GM18867 (cell line): ENCODE data around the gene ITCH.
"Not testable (repeated sequence)": the region's sequence is repeated elsewhere in the genome, so short reads cannot be mapped to it uniquely, and the experiment has no call there.

ENCODE experiments used
- ATAC-seq: cut with Tn5 transposase; IDR thresholded peaks from one replicate; pipeline ENCODE4 v1.9.1; 2021; ENCODE audit warnings: mild to moderate bottlenecking, moderate library complexity; ENCODE audit not compliant: unreplicated experiment

ITCH gene

DNA sequence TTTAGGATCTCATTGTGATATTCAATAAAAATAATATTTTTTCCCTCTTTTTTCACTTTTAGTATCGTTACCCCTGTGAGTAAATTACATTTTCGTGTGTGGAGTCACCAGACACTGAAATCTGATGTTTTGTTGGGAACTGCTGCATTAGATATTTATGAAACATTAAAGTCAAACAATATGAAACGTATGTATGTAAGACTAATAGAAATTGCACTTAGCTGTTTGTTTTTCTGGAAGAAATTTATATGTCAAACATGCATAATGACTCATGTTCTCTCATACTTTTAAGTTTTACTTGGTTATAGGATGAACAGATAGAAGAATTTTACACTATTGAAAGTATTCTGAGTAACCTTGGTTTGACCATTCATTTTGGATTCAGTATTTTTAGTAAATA is 49.4 kb downstream of the ITCH start:
- no peak for ATAC-seq

GRCh38 chr20:34414525-34414924 is 51.5 kb downstream of the ITCH start:
- not testable (repeated sequence) for ATAC-seq

DNA sequence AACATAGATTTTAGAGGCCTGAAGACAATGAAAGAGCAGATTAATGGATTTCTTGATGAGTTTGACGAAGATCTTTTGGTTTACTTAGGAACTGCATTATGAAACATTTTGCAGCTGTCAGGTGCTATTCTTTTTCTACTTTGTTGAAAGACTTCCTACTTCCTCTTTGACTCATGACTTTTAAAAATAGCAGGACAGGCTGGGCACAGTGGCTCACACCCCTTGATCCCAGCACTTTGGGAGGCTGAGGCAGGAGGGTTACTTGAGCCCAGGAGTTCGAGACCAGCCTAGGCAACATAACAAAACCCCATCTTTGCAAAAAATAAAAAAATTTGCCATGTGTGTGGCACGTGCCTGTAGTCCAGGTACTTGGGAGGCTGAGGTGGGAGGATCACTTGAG is 52.0 kb downstream of the ITCH start:
- peak; percentile 55 for ATAC-seq

DNA sequence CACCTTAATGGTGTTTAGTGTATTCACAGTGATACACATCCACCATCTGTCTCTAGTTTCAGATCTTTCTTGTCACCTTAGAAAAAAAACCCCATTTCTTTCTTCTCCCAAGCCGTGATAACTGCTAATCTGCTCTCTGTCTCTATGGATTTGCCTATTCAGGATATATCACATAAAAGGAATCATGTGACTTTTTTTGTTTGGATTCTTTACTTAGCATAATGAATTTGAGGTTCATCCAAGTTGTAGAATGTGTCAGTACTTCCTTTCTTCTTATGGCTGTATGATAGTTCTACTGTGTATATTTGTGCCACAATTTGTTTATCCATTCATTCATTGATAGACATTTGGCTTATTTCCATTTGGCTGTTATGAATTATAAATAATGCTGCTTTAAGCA is 57.1 kb downstream of the ITCH start:
- no peak for ATAC-seq

DNA sequence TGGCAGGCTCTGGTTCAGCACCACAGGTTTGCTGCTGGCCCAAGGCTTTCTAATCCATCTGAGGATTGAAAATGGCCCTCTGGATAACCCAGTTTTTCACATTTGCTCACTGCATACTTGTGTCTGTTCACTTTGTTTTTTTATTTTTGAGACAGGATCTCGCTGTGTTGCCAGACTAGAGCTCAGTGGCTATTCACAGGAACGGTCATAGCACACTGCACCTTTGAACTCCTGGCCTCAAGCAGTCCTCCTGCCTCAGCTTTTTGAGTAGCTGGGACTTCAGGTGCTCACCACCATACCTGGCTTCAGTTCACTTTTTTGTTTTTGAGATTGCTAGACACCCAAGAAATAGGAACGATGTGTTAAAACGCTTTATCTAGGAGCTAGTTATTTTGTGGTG is 57.9 kb downstream of the ITCH start:
- ATAC-seq: no peak

- ATAC-seq: no peak
Observed at GRCh38 chr20:34421766-34422466, 58.8 kb downstream of the ITCH start.

DNA sequence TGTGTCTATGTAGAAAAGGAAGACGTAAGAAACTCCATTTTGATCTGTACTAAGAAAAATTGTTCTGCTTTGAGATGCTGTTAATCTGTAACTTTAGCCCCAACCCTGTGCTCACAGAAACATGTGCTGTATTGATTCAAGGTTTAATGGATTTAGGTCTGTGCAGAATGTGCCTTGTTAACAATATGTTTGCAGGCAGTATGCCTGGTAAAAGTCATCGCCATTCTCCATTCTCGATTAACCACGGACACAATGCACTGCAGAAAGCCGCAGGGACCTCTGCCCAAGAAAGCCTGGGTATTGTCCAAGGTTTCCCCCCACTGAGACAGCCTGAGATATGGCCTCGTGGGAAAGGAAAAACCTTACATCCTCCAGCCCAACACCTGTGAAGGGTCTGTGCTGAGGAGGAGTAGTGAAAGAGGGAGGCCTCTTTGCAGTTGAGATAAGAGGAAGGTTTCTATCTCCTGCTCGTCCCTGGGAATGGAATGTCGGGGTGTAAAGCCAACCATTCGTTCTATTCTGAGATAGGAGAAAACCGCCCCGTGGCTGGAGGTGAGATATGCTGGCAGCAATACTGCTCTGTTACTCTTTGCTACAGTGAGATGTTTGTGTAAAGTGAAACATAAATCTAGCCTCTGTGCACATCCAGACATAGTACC is 62.1 kb downstream of the ITCH start:
- not testable (repeated sequence) for ATAC-seq

DNA sequence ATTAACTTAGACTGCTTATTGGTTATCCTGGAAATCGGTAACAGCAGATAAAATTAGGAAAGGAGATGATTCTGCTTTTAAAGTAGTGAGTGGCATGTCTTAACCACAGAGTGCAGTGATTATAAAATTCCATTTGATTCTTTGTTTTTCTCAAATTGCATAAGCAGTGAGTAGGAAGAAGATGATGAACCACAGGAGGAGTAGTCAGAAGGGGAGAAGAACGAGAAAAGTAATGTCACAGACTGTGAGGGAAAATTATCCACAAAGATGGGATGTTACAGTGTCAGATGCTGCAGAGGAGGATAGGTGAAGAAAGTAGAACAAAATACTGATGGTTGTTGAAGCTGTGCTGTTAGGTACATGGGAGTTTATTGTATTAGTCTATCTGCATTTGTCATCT is 63.0 kb downstream of the ITCH start:
- no peak for ATAC-seq

DNA sequence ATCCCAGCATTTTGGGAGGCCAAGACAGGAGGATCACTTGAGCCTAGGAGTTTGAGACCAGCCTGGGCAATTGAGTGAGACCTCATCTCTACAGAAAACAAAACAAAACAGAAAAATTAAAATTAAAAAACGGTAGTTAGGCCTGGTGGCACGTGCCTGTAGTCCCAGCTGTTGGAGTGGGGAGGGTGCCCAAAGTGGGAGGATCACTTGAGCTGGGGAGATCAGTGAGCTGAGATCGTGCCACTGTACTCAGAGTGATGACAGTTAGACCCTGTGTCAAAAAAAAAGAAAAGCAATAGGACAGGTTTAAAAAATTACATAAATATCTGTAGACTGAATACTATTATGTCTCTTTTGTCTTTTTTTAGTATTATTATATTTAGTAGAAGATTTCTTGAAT is 64.3 kb downstream of the ITCH start:
- ATAC-seq: no peak

DNA sequence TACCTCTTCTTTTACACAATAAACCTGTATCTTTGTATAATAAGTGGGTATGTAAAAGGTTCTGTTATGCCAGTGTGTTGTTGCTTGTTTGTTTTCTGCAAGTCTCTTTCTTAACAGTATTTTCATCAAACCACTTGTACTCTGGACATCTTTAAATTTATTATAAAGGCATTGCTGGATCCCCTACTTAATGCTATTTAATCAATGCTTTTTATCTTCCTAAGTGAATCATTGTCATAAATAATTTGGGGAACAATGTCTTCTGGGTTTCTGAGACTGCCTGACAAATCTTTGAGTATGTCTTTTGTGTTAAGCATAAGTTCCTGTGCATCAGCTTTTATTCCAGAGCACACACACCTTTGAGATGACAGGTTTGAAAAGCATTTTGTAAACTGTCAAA is 64.7 kb downstream of the ITCH start:
- ATAC-seq: no peak

DNA sequence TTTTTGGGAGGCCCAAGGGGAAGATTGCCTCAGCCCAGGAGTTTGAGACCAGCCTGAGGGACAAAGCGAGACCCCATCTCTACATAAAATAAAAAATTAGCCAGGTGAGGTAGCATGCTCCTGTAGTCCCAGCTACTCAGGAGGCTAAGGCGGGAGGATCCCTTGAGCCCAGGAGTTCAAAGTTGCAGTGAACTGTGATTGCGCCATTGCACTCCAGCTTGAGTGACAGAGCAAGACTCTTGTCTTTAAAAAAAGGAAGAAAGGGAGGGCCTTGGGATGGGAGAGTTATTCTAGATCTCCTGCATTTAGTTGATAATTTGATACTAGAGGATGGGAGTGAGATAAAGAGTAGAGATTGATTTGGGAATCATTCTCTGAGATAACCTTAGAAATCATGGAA is 68.1 kb downstream of the ITCH start:
- no peak for ATAC-seq

DNA sequence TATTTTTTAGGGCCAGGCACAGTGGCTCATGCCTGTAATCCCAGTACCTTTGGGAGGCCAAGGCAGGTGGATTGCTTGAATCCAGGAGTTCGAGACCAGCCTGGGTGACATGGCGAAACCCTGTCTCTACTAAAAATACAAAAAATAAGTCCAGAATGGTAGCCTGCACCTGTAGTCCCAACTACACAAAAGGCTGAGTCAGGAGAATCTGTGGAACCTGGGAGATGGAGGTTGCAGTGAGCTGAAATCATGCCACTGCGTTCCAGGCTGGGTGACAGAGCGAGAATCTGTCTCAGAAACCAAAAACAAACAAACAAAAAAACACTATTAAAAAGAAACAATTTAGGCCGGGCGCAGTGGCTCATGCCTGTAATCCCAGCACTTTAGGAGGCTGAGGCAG is 69.6 kb downstream of the ITCH start:
- not testable (repeated sequence) for ATAC-seq

GRCh38 chr20:34433391-34433790 is 70.3 kb downstream of the ITCH start:
- ATAC-seq: no peak

DNA sequence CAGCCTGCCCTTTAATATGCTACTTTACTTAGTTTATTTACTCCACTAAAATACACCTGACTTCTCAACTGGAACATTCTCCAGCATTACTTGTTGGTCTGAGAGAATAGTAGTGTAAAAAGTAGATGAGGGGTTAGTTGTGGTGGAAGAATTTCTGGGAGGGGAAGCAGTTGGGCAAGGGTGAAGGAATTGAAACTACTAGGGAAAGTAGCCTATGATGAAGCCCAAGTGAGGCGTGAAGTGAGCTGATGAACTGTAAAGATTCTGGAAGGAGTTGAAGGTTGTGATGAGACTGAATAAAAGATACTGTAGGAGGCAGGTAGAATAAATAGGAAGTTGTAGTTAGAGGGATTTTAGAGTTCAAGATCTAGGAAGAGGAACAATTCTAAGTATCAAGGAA is 72.5 kb downstream of the ITCH start:
- ATAC-seq: no peak

DNA sequence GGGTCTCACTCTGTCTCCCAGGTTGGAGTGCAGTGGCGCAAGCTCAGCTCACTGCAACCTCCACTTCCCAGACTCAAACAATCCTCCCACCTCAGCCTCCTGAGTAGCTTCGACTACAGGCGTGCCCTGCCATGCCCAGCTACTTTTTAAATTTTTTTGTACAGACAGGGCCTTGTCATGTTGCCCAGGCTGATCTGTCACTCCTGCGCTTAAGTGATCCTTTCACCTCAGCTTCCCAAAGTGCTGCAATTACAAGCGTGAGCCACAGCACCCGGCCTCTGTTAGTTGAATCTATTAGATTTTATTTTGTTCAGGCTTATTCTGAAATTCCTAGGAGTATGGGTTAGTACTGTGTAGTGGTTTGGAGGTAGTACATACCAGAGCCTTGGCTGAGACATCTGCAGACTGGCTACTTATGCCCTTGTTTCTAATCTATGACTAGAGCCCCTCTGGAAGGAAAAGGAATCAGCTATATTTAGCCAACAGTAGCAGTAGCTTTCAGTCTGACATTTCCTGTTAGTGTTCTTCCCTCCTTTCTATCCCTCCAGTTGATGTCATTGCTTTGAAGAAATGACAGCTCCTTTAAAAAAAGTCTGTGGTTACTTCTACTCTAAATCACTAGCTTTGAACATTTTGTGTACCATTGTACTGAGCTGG is 74.4 kb downstream of the ITCH start:
- no peak for ATAC-seq

- no peak for ATAC-seq
Observed at GRCh38 chr20:34439168-34439567, 76.1 kb downstream of the ITCH start.

DNA sequence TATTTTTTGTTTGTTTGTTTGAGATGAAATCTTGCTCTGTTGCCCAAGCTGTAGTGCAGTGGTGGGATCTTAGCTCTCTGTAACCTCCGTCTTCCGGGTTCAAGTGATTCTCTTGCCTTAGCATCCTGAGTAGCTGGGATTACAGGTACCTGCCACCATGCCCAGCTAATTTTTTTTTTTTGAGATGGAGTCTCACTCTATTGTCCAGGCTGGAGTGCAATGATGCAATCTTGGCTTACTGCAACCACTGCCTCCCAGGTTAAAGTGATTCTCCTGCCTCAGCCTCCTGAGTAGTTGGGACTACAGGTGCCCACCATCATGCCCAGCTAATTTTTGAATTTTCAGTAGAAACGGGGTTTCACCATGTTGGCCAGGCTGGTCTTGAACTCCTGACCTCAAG is 78.3 kb downstream of the ITCH start:
- not testable (repeated sequence) for ATAC-seq

DNA sequence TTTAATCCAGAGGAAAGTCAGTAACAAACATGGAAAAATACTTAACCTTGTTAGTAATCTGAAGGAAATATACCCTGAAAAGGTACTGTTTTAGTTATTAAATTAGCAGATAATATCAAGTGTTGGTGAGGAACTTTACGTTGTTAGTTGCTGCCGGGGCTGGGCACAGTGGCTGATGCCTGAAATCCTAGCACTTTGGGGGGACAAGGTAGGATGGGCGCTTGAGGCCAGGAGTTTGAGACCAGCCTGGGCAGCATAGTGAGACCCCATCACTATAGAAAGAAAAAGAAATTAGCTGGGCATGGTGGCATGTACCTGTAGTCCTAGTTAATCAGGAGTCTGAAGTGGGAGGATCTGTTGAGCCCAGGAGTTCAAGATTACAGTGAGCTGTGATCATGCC is 80.5 kb downstream of the ITCH start:
- ATAC-seq: no peak

- no peak for ATAC-seq
Observed at GRCh38 chr20:34445177-34446065, 82.3 kb downstream of the ITCH start.

GRCh38 chr20:34448517-34448916 is 85.4 kb downstream of the ITCH start:
- no peak for ATAC-seq
